Keratinocyte (primary cell): Measurements from ENCODE around the gene SDCCAG8. TPM values are rescaled to one million over a fixed set of nuclear protein-coding genes. Genes with fewer than 3 reads are reported as not detected.

Experiments
- DNase-seq: peaks from one replicate; pipeline ENCODE4 v3.0.0-alpha.2; 2011; ENCODE audit warnings: low read depth, missing footprints, low spot score
- FAIRE-seq: peaks from 2 replicates; lab custom pipeline; 2011; peaks lifted over from hg19 to GRCh38; lab: Jason Lieb, UNC
- H2AFZ ChIP-seq: 2 replicates; pipeline ENCODE4 v1.6.0; 2012; ENCODE audit warnings: low read length, control low read depth, inconsistent platforms; ENCODE audit not compliant: control insufficient read depth
- H3K27ac ChIP-seq: 2 replicates; pipeline ENCODE4 v1.5.1; 2011; ENCODE audit warnings: low read length; ENCODE audit not compliant: control insufficient read depth, insufficient read depth
- H3K27me3 ChIP-seq: 3 replicates; pipeline ENCODE4 v1.6.0; 2011; ENCODE audit warnings: low read length; ENCODE audit not compliant: control insufficient read depth, insufficient read depth; ENCODE audit errors: extremely low read depth
- H3K36me3 ChIP-seq, 2 experiments: 2 replicates in 1 of 2; 3 replicates in 1 of 2; pipeline ENCODE4 v1.5.1; 2011; ENCODE audit warnings: low read length in 2 of 2, mild to moderate bottlenecking in 1 of 2; ENCODE audit not compliant: control insufficient read depth in 2 of 2, insufficient read depth in 2 of 2; ENCODE audit errors: extremely low read depth in 1 of 2
- H3K4me1 ChIP-seq: 3 replicates; pipeline ENCODE4 v1.5.1; 2011; ENCODE audit warnings: low read length; ENCODE audit not compliant: control insufficient read depth, insufficient read depth; ENCODE audit errors: extremely low read depth
- H3K4me2 ChIP-seq: 3 replicates; pipeline ENCODE4 v1.6.0; 2011; ENCODE audit warnings: low read depth, low read length; ENCODE audit not compliant: control insufficient read depth, insufficient read depth; ENCODE audit errors: extremely low read depth
- H3K4me3 ChIP-seq, 3 experiments: fragments of 200-600 bp in 1 of 3; sonication (generic) in 1 of 3; 2 replicates in 2 of 3; 3 replicates in 1 of 3; pipeline ENCODE4 v1.5.1; 2011 to 2016; ENCODE audit warnings: low read length in 3 of 3, mild to moderate bottlenecking in 3 of 3, control low read depth in 2 of 3, inconsistent platforms in 1 of 3, low read depth in 1 of 3, mixed read lengths in 1 of 3, mixed run types in 1 of 3, moderate library complexity in 1 of 3; ENCODE audit not compliant: control insufficient read depth in 2 of 3, insufficient read depth in 2 of 3; ENCODE audit errors: extremely low read depth in 1 of 3
- H3K79me2 ChIP-seq: 2 replicates; pipeline ENCODE4 v1.6.0; 2012; ENCODE audit warnings: low read length; ENCODE audit not compliant: control insufficient read depth, insufficient read depth
- H3K9ac ChIP-seq: 3 replicates; pipeline ENCODE4 v1.6.0; 2011; ENCODE audit warnings: low read length; ENCODE audit not compliant: control insufficient read depth, insufficient read depth; ENCODE audit errors: extremely low read depth
- H3K9me1 ChIP-seq: 3 replicates; pipeline ENCODE4 v1.6.0; 2011; ENCODE audit warnings: low read length; ENCODE audit not compliant: control insufficient read depth, insufficient read depth; ENCODE audit errors: extremely low read depth
- H3K9me3 ChIP-seq: 2 replicates; pipeline ENCODE4 v1.5.1; 2012; ENCODE audit warnings: low read depth, low read length; ENCODE audit not compliant: control insufficient read depth
- H4K20me1 ChIP-seq: 3 replicates; pipeline ENCODE4 v1.6.0; 2011; ENCODE audit warnings: low read length; ENCODE audit not compliant: control insufficient read depth, insufficient read depth; ENCODE audit errors: extremely low read depth
- EZH2 ChIP-seq: IDR thresholded peaks from one replicate; pipeline ENCODE4 v1.6.1; 2012; ENCODE audit warnings: inconsistent platforms, mild to moderate bottlenecking, low read length, moderate library complexity
- dilution Hi-C: fragments of 300-500 bp; cut with MboI; formaldehyde crosslinking; loops from one replicate; pipeline ENCODE4 v1.7.0; 2020; ENCODE audit warnings: low sequenced_read_pairs; ENCODE audit not compliant: extremely low pct_ligation_motif_present
- polyA plus RNA-seq, 5 experiments: library from polyadenylated mRNA; depleted of rRNA in 3 of 5; stranded (reverse) in 3 of 5; stranded (forward) in 1 of 5; unstranded in 1 of 5; fragments of >200 nt; gene quantifications; 1 replicate in 1 of 5; 2 replicates in 3 of 5; 3 replicates in 1 of 5; pipeline versions ENCODE4 v1.2.1 to v1.2.3, GENCODE V29; 2011 to 2012; ENCODE audit warnings: missing spikeins in 2 of 5, low read depth in 1 of 5, low replicate concordance in 1 of 5
- TF ChIP-seq, protein P1 (sequence below), 3 experiments: IDR thresholded peaks in 1 of 3; conservative IDR thresholded peaks in 1 of 3; optimal IDR thresholded peaks in 1 of 3; 2 replicates in 2 of 3; 3 replicates in 1 of 3; pipeline versions ENCODE3 to v1.5.1; 2011; ENCODE audit warnings: low read length in 3 of 3, mild to moderate bottlenecking in 3 of 3, moderate library complexity in 2 of 3, control low read depth in 1 of 3, inconsistent platforms in 1 of 3; ENCODE audit not compliant: insufficient read depth in 2 of 3; ENCODE audit errors: extremely low read depth in 1 of 3

The SDCCAG8 gene
- polyA plus RNA-seq, 1 donor (not counting 4 experiments of a cell fraction or from before 2014, with no cell fraction given) = 61.6 TPM

- no peaks in the 10 kb centered on the region for H3K79me2 ChIP-seq
- FAIRE-seq = no peak
- H4K20me1 ChIP-seq = no peaks in the 10 kb centered on the region
- no peaks in the 10 kb centered on the region for H3K9me3 ChIP-seq
- DNase-seq = no peak
- H3K27ac ChIP-seq = no peak overlapping the region
- no peak overlapping the region for H2AFZ ChIP-seq
- H3K9me1 ChIP-seq = no peaks in the 10 kb centered on the region
- H3K4me3 ChIP-seq = no peak overlapping the region
- H3K4me1 ChIP-seq = no peaks in the 10 kb centered on the region
- dilution Hi-C loops = no loop called here
- H3K36me3 ChIP-seq = peaks cover 0 to 5% of the 10 kb centered on the region in 2 experiments
- H3K9ac ChIP-seq = no peak overlapping the region
- TF ChIP-seq EZH2 = no peak
- TF ChIP-seq, protein P1, sequence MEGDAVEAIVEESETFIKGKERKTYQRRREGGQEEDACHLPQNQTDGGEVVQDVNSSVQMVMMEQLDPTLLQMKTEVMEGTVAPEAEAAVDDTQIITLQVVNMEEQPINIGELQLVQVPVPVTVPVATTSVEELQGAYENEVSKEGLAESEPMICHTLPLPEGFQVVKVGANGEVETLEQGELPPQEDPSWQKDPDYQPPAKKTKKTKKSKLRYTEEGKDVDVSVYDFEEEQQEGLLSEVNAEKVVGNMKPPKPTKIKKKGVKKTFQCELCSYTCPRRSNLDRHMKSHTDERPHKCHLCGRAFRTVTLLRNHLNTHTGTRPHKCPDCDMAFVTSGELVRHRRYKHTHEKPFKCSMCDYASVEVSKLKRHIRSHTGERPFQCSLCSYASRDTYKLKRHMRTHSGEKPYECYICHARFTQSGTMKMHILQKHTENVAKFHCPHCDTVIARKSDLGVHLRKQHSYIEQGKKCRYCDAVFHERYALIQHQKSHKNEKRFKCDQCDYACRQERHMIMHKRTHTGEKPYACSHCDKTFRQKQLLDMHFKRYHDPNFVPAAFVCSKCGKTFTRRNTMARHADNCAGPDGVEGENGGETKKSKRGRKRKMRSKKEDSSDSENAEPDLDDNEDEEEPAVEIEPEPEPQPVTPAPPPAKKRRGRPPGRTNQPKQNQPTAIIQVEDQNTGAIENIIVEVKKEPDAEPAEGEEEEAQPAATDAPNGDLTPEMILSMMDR (optimal IDR thresholded peaks at IDR 0.05 in 1 of 3, IDR thresholded peaks at IDR 0.05 in 1 of 3, conservative IDR thresholded peaks at IDR 0.05 in 1 of 3; ENCODE audit: extremely low read depth in 1 of 3, insufficient read depth in 2 of 3, low read length in 3 of 3) = no peak
- no peak overlapping the region for H3K4me2 ChIP-seq
- H3K27me3 ChIP-seq = no peaks in the 10 kb centered on the region
Observed at GRCh38 chr1:243341074-243341473, 85.2 kb downstream of the SDCCAG8 start.

DNA sequence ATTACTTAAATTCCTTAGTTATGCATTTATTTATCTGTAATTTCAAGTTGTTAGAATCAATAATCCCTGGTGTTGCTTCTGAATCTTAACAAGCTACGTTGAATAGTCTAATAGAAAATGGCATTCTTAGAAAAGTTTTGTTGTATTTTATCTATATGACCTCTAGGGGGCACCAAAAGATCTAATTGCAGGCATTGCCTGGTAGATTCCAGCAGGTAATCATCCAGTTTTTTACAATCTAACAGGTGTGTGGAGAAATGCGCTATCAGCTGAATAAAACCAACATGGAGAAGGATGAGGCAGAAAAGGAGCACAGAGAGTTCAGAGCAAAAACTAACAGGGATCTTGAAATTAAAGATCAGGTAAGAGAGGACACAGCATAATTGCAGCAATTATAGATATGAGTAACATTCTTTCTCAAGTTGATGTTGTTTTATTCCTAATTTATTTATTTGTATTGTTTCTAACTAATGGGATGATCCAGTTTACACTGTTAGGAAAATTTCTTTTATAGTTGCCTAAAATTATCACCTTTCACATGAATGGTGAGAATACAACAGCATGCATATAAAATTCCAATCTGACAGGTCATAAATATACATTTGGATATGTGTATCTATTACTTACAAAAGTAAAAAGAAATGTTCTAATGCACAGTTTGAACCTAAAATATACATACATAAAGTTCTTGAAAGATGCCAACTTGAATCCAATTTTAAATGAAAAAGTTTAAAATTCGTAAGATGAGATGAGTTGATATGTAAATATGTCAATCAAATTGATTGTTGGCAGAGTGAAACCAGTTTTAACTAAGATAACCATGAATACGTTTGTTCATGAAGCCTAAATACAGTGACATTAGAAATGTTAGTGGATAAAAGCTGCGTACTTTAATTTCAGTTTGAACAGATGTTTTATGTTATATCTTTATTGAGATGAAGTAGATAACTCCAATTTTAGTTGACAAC is 88.4 kb downstream of the SDCCAG8 start:
- H3K9ac ChIP-seq = no peak overlapping the region
- H2AFZ ChIP-seq = no peak overlapping the region
- no peaks in the 10 kb centered on the region for H3K9me1 ChIP-seq
- no peak overlapping the region for H3K27ac ChIP-seq
- no peaks in the 10 kb centered on the region for H3K4me1 ChIP-seq
- FAIRE-seq = no peak
- dilution Hi-C loops = no loop called here
- H3K79me2 ChIP-seq = no peaks in the 10 kb centered on the region
- H4K20me1 ChIP-seq = no peaks in the 10 kb centered on the region
- H3K36me3 ChIP-seq = peaks cover 5 to 6% of the 10 kb centered on the region in 2 experiments
- no peaks in the 10 kb centered on the region for H3K27me3 ChIP-seq
- TF ChIP-seq, protein P1 (optimal IDR thresholded peaks at IDR 0.05 in 1 of 3, IDR thresholded peaks at IDR 0.05 in 1 of 3, conservative IDR thresholded peaks at IDR 0.05 in 1 of 3; ENCODE audit: extremely low read depth in 1 of 3, insufficient read depth in 2 of 3, low read length in 3 of 3) = peak; percentile 1 to 54 (median 36)
- no peak for TF ChIP-seq EZH2
- H3K9me3 ChIP-seq = no peaks in the 10 kb centered on the region
- H3K4me2 ChIP-seq = no peak overlapping the region
- H3K4me3 ChIP-seq = no peak overlapping the region
- DNase-seq = peak; percentile 9
